Kidney capillary endothelial cell (primary cell): Measurements from ENCODE around the gene SHISA5.
A peak's percentile ranks its signal among the peaks of the same experiment; 100 is the strongest.

ENCODE experiments used
- DNase-seq: peaks from one replicate; pipeline ENCODE4 v3.0.0-alpha.2; 2018; ENCODE audit warnings: low spot score

SHISA5 gene

GRCh38 chr3:48430708-48431101, 73.3 kb downstream of the SHISA5 start:
- no peak for DNase-seq

DNA sequence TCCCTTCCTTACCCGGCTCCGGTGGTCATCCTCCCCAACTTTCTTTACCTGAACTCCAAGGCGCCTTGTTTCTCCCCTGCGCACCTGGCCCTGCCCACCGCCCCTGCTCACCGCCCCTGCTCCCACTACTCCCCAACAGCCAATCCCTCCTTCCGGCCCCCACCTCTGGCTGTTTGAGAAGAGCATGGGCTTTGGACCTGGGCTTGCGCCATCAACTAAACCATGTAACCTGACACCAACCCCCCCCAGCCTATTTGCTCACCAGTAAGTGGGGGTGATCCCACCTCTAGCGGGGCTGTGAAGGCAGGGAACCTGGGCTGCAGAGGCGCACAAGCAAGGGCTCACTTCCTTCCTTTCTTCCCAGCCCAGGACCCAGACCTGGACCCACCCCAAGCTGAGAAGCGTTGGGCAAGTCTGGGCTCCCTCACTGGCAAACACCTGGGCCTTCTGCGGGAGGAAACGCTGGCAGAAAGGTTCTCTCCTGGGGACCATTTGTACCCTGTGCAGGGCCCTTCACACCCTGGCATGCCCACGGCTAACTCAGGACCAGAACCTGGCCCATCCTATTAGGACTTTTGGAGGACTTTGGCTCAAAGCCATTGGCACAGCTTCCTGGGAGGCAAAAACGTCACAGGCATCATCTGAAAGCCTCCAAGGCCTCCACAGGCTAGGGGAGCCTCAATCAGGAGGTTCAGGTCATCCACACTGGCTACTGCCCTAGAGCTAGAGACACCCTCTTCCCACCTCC, 73.8 kb downstream of the SHISA5 start, which contains the start of gene PLXNB1:
Gene PLXNB1, minus strand, starts transcription at position 127 of the 748 bp plus-strand sequence. CDS start 5,475 bp downstream, outside the sequence.
- DNase-seq, result no peak

DNA sequence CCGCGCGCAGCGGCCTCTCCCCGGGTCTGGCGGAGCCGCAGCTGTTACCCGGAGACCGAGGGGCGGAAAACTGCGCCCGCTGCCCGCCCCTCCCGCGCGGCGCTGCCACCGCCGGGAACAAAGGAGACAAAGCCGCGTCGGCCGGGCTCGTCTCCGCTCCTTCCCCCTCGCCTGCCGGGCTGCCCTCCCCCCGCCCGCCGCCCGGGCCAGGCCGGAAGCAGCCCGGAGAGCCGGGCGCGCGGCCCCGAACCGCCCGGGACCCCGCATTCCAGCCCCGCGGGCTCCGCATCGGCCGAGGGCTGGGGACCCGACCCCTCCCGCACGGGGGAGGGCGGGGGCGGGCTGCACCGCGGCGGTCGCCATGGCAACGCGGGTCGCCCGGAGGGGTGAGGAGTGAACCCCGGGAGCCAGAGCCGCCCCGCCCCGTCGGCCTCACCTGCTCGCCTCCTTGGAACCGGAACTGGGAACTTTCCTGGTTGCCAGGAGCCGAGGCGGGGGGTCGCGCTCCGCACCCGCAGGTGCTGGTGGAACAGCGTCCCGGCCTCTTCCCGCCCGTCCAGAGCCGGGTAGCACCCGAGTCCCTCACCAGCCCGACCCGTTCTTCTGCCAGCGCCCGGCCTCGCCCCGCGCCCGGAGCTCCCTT, 74.5 kb downstream of the SHISA5 start:
- peak; percentile 28 for DNase-seq

- no peak for DNase-seq
Observed at GRCh38 chr3:48428572-48429316, 75.2 kb downstream of the SHISA5 start.

DNA sequence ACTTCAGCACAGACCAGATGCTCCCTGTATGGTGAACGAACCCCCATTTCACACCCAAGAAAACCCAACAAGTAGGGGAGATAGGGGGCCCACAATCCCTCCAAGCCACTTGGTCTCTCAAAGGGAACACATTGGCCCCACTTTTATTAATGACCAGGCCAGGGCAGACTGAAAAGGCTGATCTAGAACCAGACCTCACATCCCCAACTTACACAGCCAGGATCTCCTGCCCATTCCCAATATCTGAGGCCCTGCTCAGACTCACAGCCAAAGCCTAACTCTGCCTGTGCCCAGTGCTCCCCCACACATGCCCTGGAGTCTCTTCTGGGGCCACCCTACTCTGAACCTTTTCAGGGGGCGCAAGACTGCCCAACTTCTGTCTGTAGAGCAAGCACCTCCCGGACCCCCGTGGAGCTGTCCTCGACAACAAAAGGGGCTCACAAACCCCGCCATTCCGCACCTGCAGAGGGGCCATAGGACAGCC, 75.8 kb downstream of the SHISA5 start:
- DNase-seq, result no peak

GRCh38 chr3:48427630-48427962, 76.4 kb downstream of the SHISA5 start:
- no peak for DNase-seq

- no peak for DNase-seq
Observed at GRCh38 chr3:48426944-48427629, 76.9 kb downstream of the SHISA5 start.

GRCh38 chr3:48426401-48426909, 77.5 kb downstream of the SHISA5 start:
- DNase-seq, result no peak

DNA sequence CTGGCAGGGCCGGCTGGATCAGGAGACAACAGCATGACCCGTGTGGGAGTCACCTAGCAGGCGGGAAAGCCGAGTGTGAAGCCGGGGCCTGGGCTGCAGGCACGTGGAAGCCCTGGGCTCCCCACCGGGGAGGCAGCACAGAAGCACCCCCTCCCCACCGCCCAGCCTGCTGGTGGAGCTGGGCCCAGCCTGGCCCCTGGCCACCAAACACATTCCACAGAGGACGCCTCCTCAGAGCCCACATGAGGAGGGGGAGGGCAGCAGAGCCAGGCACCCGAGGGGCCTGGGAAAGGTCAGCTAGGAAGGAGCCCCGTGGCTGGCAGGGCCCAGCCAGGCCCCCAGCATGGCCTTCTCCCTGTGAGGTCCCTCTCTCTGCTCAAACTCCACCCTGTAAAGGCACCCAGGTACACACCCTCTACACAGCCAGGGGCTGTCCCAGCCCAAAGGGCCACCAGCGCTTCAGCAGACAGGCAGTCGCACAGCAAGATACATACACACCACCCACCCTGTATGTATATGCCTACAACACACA, 78.6 kb downstream of the SHISA5 start:
- DNase-seq, result no peak

GRCh38 chr3:48423883-48424695, 79.9 kb downstream of the SHISA5 start:
- DNase-seq, result no peak

GRCh38 chr3:48423241-48423882, 80.6 kb downstream of the SHISA5 start:
- no peak for DNase-seq

- no peak for DNase-seq
Observed at GRCh38 chr3:48422681-48423080, 81.3 kb downstream of the SHISA5 start.

GRCh38 chr3:48422272-48422671, 81.7 kb downstream of the SHISA5 start:
- DNase-seq, result no peak

DNA sequence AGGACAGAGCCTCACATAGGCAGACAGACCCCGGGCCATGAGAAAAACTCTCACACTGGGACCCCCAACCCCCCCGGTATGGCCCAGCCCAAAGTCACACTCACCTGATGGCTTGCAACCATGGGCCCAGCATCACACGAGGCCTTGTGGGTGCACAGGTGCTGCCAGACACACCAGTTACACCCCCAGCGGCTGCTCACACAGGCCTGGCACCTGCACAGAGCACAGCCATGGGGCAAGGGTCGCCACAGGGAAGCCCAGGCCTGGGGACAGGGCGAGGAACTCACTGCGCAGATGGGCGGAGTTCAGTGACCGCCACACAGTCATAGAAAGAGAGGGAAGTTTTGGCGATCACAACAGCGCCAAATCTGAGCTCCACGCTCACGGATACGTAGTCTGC, 83.4 kb downstream of the SHISA5 start:
- no peak for DNase-seq

GRCh38 chr3:48419597-48419996, 84.4 kb downstream of the SHISA5 start:
- DNase-seq, result no peak

DNA sequence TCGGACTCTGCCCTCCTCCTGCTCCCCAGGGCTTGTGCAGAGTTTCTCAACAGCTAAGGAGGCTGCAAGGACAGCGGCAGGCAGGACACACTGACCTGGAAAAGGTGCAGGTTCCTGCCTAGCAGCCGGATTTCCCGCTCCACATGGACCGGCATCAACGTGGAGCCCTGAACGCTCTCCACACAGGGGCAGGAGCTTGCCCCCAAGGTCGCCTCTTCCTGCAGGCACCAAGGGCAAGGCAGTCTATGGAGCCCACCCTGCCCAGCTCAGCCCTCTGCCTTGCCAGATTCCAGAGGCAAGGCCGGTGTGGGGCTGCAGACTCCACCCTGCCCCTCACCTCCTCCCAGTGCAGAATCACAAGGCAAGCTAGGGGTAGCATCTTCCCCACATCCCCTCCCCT, 84.8 kb downstream of the SHISA5 start:
- no peak for DNase-seq

DNA sequence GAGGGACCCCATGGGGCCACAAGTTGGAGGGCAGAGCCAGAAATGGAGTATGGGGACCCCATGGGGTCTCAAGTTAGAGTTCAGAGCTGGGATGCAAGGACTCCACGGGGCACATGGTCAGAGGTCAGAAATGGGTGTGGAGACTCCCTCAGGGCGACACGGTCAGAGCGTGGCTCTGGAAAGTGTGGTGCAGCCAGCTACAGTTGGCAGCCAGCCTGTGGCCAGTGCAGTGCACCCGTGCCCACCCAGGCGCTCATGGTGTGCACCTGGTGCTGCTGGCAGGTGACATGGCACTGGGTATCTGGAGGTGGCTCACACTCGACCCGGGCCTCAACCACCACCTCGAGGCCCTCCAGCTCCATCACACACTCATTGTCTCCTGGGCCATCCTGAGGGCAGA, 85.3 kb downstream of the SHISA5 start:
- DNase-seq, result no peak

DNA sequence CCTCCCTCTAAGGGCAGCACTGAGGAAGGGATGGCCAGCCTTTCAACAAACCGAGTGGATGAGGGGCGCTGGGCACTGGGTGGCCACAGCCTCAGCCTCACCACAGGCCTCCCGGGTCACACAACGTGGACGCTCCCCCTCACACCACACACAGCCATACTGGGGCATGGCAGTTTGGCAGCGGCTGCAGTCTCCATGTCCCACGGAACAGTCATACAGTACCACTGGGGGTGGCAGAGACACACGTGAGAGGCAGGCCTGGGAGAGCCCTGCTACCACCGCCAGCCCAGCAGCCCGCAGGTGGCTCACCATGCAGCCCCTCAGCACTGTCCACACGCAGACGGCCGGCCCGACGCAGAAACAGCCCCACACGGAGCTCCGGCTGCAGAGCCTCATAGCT, 85.8 kb downstream of the SHISA5 start:
- no peak for DNase-seq
